ENCODE data around the gene PRMT1. TPM values are rescaled to one million over a fixed set of nuclear protein-coding genes. Genes with fewer than 3 reads are reported as not detected.

The PRMT1 gene
- total and polyA plus RNA-seq, 9 of the 15 experiments (the other 6 are each of a cell fraction or from before 2014, with no cell fraction given): 13.3 to 464 (median 326) TPM

DNA sequence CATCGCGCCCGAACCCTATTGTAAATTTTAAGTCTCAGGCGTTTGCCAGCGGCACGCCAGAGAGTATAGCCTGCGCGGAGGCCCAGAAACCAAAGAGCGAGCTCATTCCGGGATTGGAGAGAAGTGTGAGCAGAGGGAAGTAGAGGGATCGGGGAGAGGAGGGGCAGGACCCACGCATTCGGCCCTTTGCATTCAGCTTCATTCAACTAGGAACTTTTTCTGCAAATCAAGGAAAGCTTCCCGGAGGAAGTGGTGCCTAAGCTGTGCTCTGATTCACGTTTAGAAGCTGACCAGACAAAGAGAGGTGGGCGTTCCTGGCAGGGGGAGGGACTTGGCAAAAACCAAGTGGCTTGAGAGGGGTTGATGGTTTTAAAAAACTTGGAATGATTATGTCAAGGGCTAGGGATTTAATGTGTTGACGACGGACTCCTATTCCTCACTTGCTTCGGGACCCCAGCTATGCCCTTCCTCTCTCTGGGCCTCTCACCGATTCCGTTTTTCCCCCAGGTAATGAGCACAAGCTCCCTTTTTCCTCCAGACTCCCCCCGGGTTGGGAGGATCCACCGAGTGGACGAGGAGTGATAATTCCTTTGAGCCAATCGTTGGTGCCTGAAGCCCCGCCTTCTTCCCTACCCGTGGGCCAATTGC lies 811 bp upstream of the PRMT1 start (continued):
- TF ChIP-seq POLR2B (IDR thresholded peaks at IDR 0.05; ENCODE audit: low read depth, partially characterized antibody) (peak; percentile 88), JUN (IDR thresholded peaks at IDR 0.05; ENCODE audit: borderline replicate concordance, low read depth, low read length) (0 out of 2 replicates have a peak, but pooled peaks have one; percentile 19), JUN (CRISPR knock-in tag; IDR thresholded peaks at IDR 0.05; ENCODE audit: borderline replicate concordance) (0 out of 2 replicates have a peak, but pooled peaks have one; percentile 37), ARID1B (IDR thresholded peaks at IDR 0.05) (peak; percentile 35; the same call in 1 of the 2 replicates), ZNF134 (CRISPR knock-in tag; conservative IDR thresholded peaks at IDR 0.05) (no peak), MTF1 (CRISPR knock-in tag; IDR thresholded peaks at IDR 0.05; ENCODE audit: borderline replicate concordance) (no peak), ZC3H8 (IDR thresholded peaks at IDR 0.05) (no peak), ZNF764 (CRISPR knock-in tag; IDR thresholded peaks at IDR 0.05; ENCODE audit: low read depth) (no peak), POLR2AphosphoS5 (IDR thresholded peaks at IDR 0.05; ENCODE audit: control insufficient read depth, insufficient read depth, low read depth, low read length) (peak; percentile 80), PHF8 (IDR thresholded peaks at IDR 0.05; ENCODE audit: borderline replicate concordance, low read length) (peak; percentile 63; the same call in 1 of the 2 replicates), PURB (CRISPR knock-in tag; IDR thresholded peaks at IDR 0.05; ENCODE audit: low read depth) (no peak), MEF2A (IDR thresholded peaks at IDR 0.05; ENCODE audit: control insufficient read depth, low read depth, low read length) (no peak), ZNF280A (IDR thresholded peaks at IDR 0.05; ENCODE audit: low read depth, partially characterized antibody) (no peak), RNF2 (IDR thresholded peaks at IDR 0.05) (no peak), ILK (tag; IDR thresholded peaks at IDR 0.05; ENCODE audit: borderline replicate concordance, low read depth) (no peak)
- TF ChIP-seq, protein P1, sequence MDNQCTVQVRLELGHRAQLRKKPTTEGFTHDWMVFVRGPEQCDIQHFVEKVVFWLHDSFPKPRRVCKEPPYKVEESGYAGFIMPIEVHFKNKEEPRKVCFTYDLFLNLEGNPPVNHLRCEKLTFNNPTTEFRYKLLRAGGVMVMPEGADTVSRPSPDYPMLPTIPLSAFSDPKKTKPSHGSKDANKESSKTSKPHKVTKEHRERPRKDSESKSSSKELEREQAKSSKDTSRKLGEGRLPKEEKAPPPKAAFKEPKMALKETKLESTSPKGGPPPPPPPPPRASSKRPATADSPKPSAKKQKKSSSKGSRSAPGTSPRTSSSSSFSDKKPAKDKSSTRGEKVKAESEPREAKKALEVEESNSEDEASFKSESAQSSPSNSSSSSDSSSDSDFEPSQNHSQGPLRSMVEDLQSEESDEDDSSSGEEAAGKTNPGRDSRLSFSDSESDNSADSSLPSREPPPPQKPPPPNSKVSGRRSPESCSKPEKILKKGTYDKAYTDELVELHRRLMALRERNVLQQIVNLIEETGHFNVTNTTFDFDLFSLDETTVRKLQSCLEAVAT (IDR thresholded peaks at IDR 0.05): peak in 1 of 2 experiments; percentile 52; a peak in 2 of 4 replicates
- TF ChIP-seq, protein P2, sequence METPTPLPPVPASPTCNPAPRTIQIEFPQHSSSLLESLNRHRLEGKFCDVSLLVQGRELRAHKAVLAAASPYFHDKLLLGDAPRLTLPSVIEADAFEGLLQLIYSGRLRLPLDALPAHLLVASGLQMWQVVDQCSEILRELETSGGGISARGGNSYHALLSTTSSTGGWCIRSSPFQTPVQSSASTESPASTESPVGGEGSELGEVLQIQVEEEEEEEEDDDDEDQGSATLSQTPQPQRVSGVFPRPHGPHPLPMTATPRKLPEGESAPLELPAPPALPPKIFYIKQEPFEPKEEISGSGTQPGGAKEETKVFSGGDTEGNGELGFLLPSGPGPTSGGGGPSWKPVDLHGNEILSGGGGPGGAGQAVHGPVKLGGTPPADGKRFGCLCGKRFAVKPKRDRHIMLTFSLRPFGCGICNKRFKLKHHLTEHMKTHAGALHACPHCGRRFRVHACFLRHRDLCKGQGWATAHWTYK (CRISPR knock-in tag; IDR thresholded peaks at IDR 0.05): no peak
- TF ChIP-seq, protein P3, sequence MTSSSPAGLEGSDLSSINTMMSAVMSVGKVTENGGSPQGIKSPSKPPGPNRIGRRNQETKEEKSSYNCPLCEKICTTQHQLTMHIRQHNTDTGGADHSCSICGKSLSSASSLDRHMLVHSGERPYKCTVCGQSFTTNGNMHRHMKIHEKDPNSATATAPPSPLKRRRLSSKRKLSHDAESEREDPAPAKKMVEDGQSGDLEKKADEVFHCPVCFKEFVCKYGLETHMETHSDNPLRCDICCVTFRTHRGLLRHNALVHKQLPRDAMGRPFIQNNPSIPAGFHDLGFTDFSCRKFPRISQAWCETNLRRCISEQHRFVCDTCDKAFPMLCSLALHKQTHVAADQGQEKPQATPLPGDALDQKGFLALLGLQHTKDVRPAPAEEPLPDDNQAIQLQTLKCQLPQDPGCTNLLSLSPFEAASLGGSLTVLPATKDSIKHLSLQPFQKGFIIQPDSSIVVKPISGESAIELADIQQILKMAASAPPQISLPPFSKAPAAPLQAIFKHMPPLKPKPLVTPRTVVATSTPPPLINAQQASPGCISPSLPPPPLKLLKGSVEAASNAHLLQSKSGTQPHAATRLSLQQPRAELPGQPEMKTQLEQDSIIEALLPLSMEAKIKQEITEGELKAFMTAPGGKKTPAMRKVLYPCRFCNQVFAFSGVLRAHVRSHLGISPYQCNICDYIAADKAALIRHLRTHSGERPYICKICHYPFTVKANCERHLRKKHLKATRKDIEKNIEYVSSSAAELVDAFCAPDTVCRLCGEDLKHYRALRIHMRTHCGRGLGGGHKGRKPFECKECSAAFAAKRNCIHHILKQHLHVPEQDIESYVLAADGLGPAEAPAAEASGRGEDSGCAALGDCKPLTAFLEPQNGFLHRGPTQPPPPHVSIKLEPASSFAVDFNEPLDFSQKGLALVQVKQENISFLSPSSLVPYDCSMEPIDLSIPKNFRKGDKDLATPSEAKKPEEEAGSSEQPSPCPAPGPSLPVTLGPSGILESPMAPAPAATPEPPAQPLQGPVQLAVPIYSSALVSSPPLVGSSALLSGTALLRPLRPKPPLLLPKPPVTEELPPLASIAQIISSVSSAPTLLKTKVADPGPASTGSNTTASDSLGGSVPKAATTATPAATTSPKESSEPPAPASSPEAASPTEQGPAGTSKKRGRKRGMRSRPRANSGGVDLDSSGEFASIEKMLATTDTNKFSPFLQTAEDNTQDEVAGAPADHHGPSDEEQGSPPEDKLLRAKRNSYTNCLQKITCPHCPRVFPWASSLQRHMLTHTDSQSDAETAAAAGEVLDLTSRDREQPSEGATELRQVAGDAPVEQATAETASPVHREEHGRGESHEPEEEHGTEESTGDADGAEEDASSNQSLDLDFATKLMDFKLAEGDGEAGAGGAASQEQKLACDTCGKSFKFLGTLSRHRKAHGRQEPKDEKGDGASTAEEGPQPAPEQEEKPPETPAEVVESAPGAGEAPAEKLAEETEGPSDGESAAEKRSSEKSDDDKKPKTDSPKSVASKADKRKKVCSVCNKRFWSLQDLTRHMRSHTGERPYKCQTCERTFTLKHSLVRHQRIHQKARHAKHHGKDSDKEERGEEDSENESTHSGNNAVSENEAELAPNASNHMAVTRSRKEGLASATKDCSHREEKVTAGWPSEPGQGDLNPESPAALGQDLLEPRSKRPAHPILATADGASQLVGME (CRISPR knock-in tag; IDR thresholded peaks at IDR 0.05): no peak
